GM19099 (cell line): ENCODE measurements around the gene ARL8A.

Experiments
- POLR2A ChIP-seq: IDR thresholded peaks from 3 replicates; pipeline ENCODE4 v1.6.1; 2011; ENCODE audit warnings: low read depth; ENCODE audit not compliant: insufficient read length; ENCODE audit errors: extremely low read depth

Gene ARL8A

DNA sequence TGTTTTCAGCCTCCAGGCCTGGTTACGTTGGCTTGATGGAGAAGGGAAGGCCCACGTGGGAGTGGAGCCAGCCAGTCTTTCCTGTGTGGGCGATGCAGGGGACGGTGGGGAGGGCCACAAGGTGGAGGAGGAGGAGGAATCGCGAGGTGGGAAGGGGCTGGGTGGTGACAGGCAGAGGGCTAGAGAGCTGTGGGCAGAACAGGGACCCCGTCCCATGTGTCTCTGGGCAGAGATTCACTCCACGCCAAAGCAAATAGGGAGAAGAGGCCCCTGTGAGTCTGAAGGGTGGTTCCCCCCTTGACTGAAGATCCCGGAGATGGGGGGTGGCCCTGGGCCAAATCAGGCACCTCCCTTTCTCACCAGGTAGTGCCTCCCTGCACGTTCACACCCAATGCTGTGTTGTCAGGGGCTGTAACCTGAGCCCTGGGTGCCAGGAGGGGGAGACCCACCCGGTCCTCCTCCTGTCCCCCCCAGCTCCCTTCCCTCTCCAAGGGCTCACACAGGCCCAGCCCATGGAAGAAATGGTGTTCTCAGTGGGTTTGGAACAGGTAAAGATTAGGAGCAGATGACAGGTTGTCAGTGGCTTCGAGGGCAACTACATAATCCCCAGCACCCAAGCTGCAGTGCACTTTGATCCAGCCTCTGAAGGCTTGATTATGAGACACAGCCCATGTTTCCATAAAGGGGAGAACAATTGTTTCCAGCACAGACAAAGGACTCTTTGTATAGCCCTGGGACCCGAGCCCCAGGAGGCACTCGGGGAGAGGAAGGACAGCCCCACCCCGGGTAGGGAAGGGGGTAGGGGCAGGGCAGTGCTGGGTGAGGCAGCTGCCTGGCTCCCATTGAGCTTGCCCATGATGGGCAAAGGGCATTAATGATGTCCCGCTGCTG is 59.5 kb downstream of the ARL8A start:
- TF ChIP-seq POLR2A, result no peak
